Thyroid gland (tissue), 4 donors: Measurements from ENCODE around the gene SEC14L1. TPM values are rescaled to one million over a fixed set of nuclear protein-coding genes. Genes with fewer than 3 reads are reported as not detected.
"Not testable (repeated sequence)": the region's sequence is repeated elsewhere in the genome, so short reads cannot be mapped to it uniquely, and the experiment has no call there.

ENCODE experiments used
- DNase-seq, 2 donors: peaks; one replicate each; pipeline ENCODE4 v3.0.0-alpha.2; 2019
- H3K27ac ChIP-seq, 3 donors: fragments of 200-600 bp; sonication (generic); 1 replicate in 2 of 3; 2 replicates in 1 of 3; pipeline ENCODE4 v1.5.1; 2016 to 2019; ENCODE audit warnings: mild to moderate bottlenecking in 1 of 3, moderate library complexity in 1 of 3
- H3K27me3 ChIP-seq: fragments of 200-600 bp; sonication (generic); one replicate; pipeline ENCODE4 v1.5.1; 2019
- H3K36me3 ChIP-seq, 2 donors: fragments of 200-600 bp; sonication (generic); one replicate each; pipeline ENCODE4 v1.5.1; 2016 to 2019
- H3K4me1 ChIP-seq, 2 donors: fragments of 200-600 bp; sonication (generic); one replicate each; pipeline ENCODE4 v1.5.1; 2017 to 2019
- H3K4me3 ChIP-seq, 3 donors: fragments of 200-600 bp; sonication (generic); replicated peaks in 1 of 3; 1 replicate in 2 of 3; 2 replicates in 1 of 3; pipeline ENCODE4 v1.5.1; 2016; ENCODE audit warnings: mild to moderate bottlenecking in 1 of 3
- H3K9me3 ChIP-seq: fragments of 200-600 bp; sonication (generic); one replicate; pipeline ENCODE4 v1.5.1; 2017
- CTCF ChIP-seq, 6 experiments: fragments of 200-600 bp in 3 of 6; fragments of 450-650 bp in 3 of 6; sonication (generic) in 3 of 6; IDR thresholded peaks; one replicate each; pipeline ENCODE4 v1.5.1; 2016 to 2019; ENCODE audit warnings: antibody characterized with exemption in 6 of 6, mild to moderate bottlenecking in 2 of 6, inconsistent platforms in 1 of 6, moderate library complexity in 1 of 6
- POLR2A ChIP-seq, 2 donors: fragments of 450-650 bp; IDR thresholded peaks; one replicate each; pipeline ENCODE4 v1.6.1; 2017; ENCODE audit warnings: antibody characterized with exemption in 2 of 2, mild to moderate bottlenecking in 2 of 2, moderate library complexity in 1 of 2
- WGBS, 2 donors: methylation state at CpG; one replicate each; pipeline ENCODE4 v1.1.5; 2017; 5-methylcytosine and 5-hydroxymethylcytosine counted together
- intact Hi-C: fragments of 100-400 bp; cut with DNase I; formaldehyde crosslinking; loops from one replicate; pipeline ENCODE4 v1.15.1; 2023
- total RNA-seq, 4 donors: library from RNA; depleted of rRNA; stranded (reverse); fragments of >200 nt; gene quantifications; one replicate each; pipeline ENCODE4 v1.2.3, GENCODE V29; 2016

The SEC14L1 gene
- total RNA-seq, 4 donors from 2014 or later, result 57.6 to 287 (median 102) TPM

GRCh38 chr17:77097631-77098180, 43.1 kb upstream of the SEC14L1 start:
- peak overlapping the region; percentile 67 to 91 (median 78) for H3K27ac ChIP-seq
- WGBS, 2 donors, result 85 to 88% methylated on average over 6 of the region's 6 CpGs

GRCh38 chr17:77098884-77099545, 41.8 kb upstream of the SEC14L1 start:
- H3K4me3 ChIP-seq, result no peak overlapping the region
- 54 to 57% methylated on average over 9 of the region's 9 CpGs for WGBS, 2 donors
- intact Hi-C loops, result loop anchor here (10.0 kb wide), 2 partner anchors 116 to 396 kb away; no protein-coding TSS in a partner anchor
- H3K27me3 ChIP-seq, result no peaks in the 10 kb centered on the region
- DNase-seq, result peak; percentile 49 to 55
- peaks cover 32 to 34% of the 10 kb centered on the region in 2 donors for H3K4me1 ChIP-seq
- peaks cover 10 to 12% of the 10 kb centered on the region in 2 donors for H3K36me3 ChIP-seq
- TF ChIP-seq CTCF (IDR thresholded peaks at IDR 0.05) (no peak), POLR2A (IDR thresholded peaks at IDR 0.05) (no peak)
- H3K27ac ChIP-seq, result peak overlapping the region; percentile 67 to 91 (median 78)
- H3K9me3 ChIP-seq, result no peaks in the 10 kb centered on the region

More at GRCh38 chr17:77097631-77098180, 43.1 kb upstream of the SEC14L1 start:
- peaks cover 22 to 24% of the 10 kb centered on the region in 2 donors for H3K36me3 ChIP-seq
- TF ChIP-seq POLR2A (IDR thresholded peaks at IDR 0.05) (no peak), CTCF (IDR thresholded peaks at IDR 0.05) (no peak)
- DNase-seq, result no peak
- intact Hi-C loops, result loop anchor here (10.0 kb wide), 2 partner anchors 117 to 397 kb away; no protein-coding TSS in a partner anchor
- no peaks in the 10 kb centered on the region for H3K27me3 ChIP-seq
- no peak overlapping the region for H3K4me3 ChIP-seq
- no peaks in the 10 kb centered on the region for H3K9me3 ChIP-seq
- H3K4me1 ChIP-seq, result peaks cover 32 to 34% of the 10 kb centered on the region in 2 donors

GRCh38 chr17:77099997-77100396, 40.8 kb upstream of the SEC14L1 start:
- WGBS, 2 donors, result 92 to 95% methylated on average over 15 of the region's 15 CpGs
- peak; percentile 22 to 44 for DNase-seq
- peaks cover 2 to 3% of the 10 kb centered on the region in 2 donors for H3K36me3 ChIP-seq
- no peaks in the 10 kb centered on the region for H3K27me3 ChIP-seq
- H3K4me3 ChIP-seq, result no peak overlapping the region
- intact Hi-C loops, result loop anchor here (5.0 to 10.0 kb wide), 3 partner anchors 42 to 395 kb away; partner anchors contain the start of gene SEC14L1
- peaks cover 32 to 34% of the 10 kb centered on the region in 2 donors for H3K4me1 ChIP-seq
- H3K9me3 ChIP-seq, result no peaks in the 10 kb centered on the region
- H3K27ac ChIP-seq, result peak overlapping the region in 2 of 3 donors; percentile 67 to 78
- TF ChIP-seq POLR2A (IDR thresholded peaks at IDR 0.05), result no peak
- no peak for TF ChIP-seq CTCF (IDR thresholded peaks at IDR 0.05)

GRCh38 chr17:77101521-77102410, 39.0 kb upstream of the SEC14L1 start:
- WGBS, 2 donors, result 58 to 63% methylated on average over 15 of the region's 15 CpGs
- Histone ChIP-seq H3K4me3 (no peak overlapping the region), H3K36me3 (no peaks in the 10 kb centered on the region), H3K27me3 (no peaks in the 10 kb centered on the region), H3K9me3 (no peaks in the 10 kb centered on the region), H3K4me1 (peaks cover 26 to 31% of the 10 kb centered on the region in 2 donors), H3K27ac (peak overlapping the region in 1 of 3 donors; percentile 36)
- intact Hi-C loops, result loop anchor here (5.0 kb wide), 1 partner anchor 41 kb away; the partner anchor contains the start of gene SEC14L1
- DNase-seq, result no peak
- TF ChIP-seq CTCF (IDR thresholded peaks at IDR 0.05) (no peak), POLR2A (IDR thresholded peaks at IDR 0.05) (no peak)

- H3K27me3 ChIP-seq, H3K4me3 ChIP-seq, H3K9me3 ChIP-seq, DNase-seq, H3K36me3 ChIP-seq: not testable (repeated sequence)
- 80 to 85% methylated on average over 8 of the region's 8 CpGs for WGBS, 2 donors
- intact Hi-C loops, result loop anchor here (5.0 kb wide), 1 partner anchor 40 kb away; the partner anchor contains the start of gene SEC14L1
- Histone ChIP-seq H3K27ac (peak overlapping the region in 1 of 3 donors; percentile 36), H3K4me1 (peaks cover 23 to 27% of the 10 kb centered on the region in 2 donors)
Observed at GRCh38 chr17:77102411-77103134, 38.2 kb upstream of the SEC14L1 start.
